ENCODE results near the gene ACSF3.
"Not testable (repeated sequence)": the region's sequence is repeated elsewhere in the genome, so short reads cannot be mapped to it uniquely, and the experiment has no call there.

ACSF3 gene

GRCh38 chr16:89090669-89091426 is 2.8 kb upstream of the ACSF3 start (continued):
- no peak for TF ChIP-seq TSHZ2 (CRISPR knock-in tag; IDR thresholded peaks at IDR 0.05)
- TF ChIP-seq, protein P1, sequence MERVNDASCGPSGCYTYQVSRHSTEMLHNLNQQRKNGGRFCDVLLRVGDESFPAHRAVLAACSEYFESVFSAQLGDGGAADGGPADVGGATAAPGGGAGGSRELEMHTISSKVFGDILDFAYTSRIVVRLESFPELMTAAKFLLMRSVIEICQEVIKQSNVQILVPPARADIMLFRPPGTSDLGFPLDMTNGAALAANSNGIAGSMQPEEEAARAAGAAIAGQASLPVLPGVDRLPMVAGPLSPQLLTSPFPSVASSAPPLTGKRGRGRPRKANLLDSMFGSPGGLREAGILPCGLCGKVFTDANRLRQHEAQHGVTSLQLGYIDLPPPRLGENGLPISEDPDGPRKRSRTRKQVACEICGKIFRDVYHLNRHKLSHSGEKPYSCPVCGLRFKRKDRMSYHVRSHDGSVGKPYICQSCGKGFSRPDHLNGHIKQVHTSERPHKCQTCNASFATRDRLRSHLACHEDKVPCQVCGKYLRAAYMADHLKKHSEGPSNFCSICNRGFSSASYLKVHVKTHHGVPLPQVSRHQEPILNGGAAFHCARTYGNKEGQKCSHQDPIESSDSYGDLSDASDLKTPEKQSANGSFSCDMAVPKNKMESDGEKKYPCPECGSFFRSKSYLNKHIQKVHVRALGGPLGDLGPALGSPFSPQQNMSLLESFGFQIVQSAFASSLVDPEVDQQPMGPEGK (CRISPR knock-in tag; IDR thresholded peaks at IDR 0.05; ENCODE audit: borderline replicate concordance): no peak
- no peak for TF ChIP-seq ISL1 (CRISPR knock-in tag; IDR thresholded peaks at IDR 0.05)

DNA sequence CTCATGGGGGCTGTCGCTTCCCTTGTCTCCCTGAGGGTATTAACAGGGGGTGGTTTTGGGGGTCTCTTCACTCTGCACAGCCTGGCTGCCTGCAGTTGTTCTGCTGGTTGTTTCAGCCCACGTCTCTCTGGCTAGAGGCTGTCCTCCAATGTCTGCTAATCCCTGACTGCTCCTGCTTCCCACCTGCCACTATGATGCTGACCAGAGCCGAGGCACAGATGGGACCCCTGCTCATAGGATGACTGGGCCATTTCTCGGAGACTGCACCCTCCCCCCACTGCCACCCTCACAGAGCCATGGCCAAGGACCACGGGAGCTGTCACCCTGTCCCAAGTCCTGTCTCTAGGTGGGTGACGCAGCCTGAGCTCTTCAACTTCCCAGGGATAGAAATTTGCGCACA is 1.6 kb upstream of the ACSF3 start:
- no peak for ATAC-seq

DNA sequence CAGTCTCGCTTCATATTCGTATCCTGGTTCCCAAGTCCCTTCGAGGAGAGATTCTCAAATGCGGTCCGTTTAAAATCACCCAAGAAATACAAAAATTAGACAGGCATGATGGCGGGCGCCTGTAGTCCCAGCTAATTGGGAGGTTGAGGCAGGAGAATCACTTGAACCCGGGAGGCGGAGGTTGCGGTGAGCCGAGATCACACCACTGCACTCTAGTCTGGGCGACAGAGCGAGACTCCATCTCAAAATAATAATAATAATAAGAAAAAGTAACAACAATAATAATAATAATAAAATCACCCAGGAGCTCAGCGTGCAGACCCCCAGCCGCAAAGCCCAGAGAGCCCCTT is 425 bp upstream of the ACSF3 start:
- ATAC-seq: not testable (repeated sequence)

More for the DNA sequence above, 1.6 kb upstream of the ACSF3 start:
- TF ChIP-seq OSR1 (CRISPR knock-in tag; IDR thresholded peaks at IDR 0.05) (no peak), ZNF70 (CRISPR knock-in tag; IDR thresholded peaks at IDR 0.05) (no peak), TCF4 (CRISPR knock-in tag; IDR thresholded peaks at IDR 0.05; ENCODE audit: borderline replicate concordance) (no peak), ZFP30 (CRISPR knock-in tag; IDR thresholded peaks at IDR 0.05) (no peak), PPARA (CRISPR knock-in tag; IDR thresholded peaks at IDR 0.05; ENCODE audit: borderline replicate concordance) (no peak), TSHZ2 (CRISPR knock-in tag; IDR thresholded peaks at IDR 0.05) (no peak), ZC3H10 (CRISPR knock-in tag; IDR thresholded peaks at IDR 0.05) (no peak), ARNTL (CRISPR knock-in tag; IDR thresholded peaks at IDR 0.05; ENCODE audit: borderline replicate concordance, low read depth) (no peak), SNAI2 (CRISPR knock-in tag; IDR thresholded peaks at IDR 0.05) (no peak), RARB (CRISPR knock-in tag; IDR thresholded peaks at IDR 0.05) (no peak), ZFP3 (CRISPR knock-in tag; IDR thresholded peaks at IDR 0.05) (no peak), ESRRG (CRISPR knock-in tag; IDR thresholded peaks at IDR 0.05) (no peak), CREB5 (CRISPR knock-in tag; IDR thresholded peaks at IDR 0.05; ENCODE audit: low read depth) (no peak), ISL1 (CRISPR knock-in tag; IDR thresholded peaks at IDR 0.05) (no peak), CSDC2 (CRISPR knock-in tag; IDR thresholded peaks at IDR 0.05) (no peak), ZNF8 (CRISPR knock-in tag; IDR thresholded peaks at IDR 0.05) (no peak), ZNF565 (CRISPR knock-in tag; conservative IDR thresholded peaks at IDR 0.05; ENCODE audit: low read depth) (no peak)
- TF ChIP-seq, protein P2, sequence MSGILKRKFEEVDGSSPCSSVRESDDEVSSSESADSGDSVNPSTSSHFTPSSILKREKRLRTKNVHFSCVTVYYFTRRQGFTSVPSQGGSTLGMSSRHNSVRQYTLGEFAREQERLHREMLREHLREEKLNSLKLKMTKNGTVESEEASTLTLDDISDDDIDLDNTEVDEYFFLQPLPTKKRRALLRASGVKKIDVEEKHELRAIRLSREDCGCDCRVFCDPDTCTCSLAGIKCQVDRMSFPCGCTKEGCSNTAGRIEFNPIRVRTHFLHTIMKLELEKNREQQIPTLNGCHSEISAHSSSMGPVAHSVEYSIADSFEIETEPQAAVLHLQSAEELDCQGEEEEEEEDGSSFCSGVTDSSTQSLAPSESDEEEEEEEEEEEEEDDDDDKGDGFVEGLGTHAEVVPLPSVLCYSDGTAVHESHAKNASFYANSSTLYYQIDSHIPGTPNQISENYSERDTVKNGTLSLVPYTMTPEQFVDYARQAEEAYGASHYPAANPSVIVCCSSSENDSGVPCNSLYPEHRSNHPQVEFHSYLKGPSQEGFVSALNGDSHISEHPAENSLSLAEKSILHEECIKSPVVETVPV (CRISPR knock-in tag; IDR thresholded peaks at IDR 0.05): no peak
- TF ChIP-seq, protein P1 (CRISPR knock-in tag; IDR thresholded peaks at IDR 0.05; ENCODE audit: borderline replicate concordance): no peak

Data from SK-N-SH treated with all-trans-retinoic acid at 6 μM for 48 hours (cell line).